ENCODE data around the gene ATG3. TPM values are rescaled to one million over a fixed set of nuclear protein-coding genes. Genes with fewer than 3 reads are reported as not detected.

ATG3 gene
- total and polyA plus RNA-seq, 2 experiments from 2014 or later: 68.1 to 93.9 TPM

- no peaks in the 10 kb centered on the region for H3F3A ChIP-seq (replicated peaks; ENCODE audit: low read depth)
- TF ChIP-seq ETS1 (IDR thresholded peaks at IDR 0.05) (no peak), NANOG (IDR thresholded peaks at IDR 0.05; ENCODE audit: borderline replicate concordance) (no peak), JUNB (IDR thresholded peaks at IDR 0.05; ENCODE audit: unreplicated experiment) (no peak), ZNF331 (CRISPR knock-in tag; IDR thresholded peaks at IDR 0.05; ENCODE audit: low read depth) (no peak), REST (IDR thresholded peaks at IDR 0.05; ENCODE audit: unreplicated experiment) (no peak), POLR2AphosphoS5 (IDR thresholded peaks at IDR 0.05; ENCODE audit: low read depth) (no peak), CREB1 (CRISPR knock-in tag; IDR thresholded peaks at IDR 0.05; ENCODE audit: low read depth) (no peak), EZH2phosphoT487 (IDR thresholded peaks at IDR 0.05; ENCODE audit: unreplicated experiment) (no peak), ZNF462 (CRISPR knock-in tag; IDR thresholded peaks at IDR 0.05) (no peak), ZNF114 (CRISPR knock-in tag; IDR thresholded peaks at IDR 0.05) (no peak), EZH2 (IDR thresholded peaks at IDR 0.05; ENCODE audit: low read depth, unreplicated experiment) (no peak), STAT1 (IDR thresholded peaks at IDR 0.05; ENCODE audit: unreplicated experiment) (no peak), CTCF (conservative IDR thresholded peaks at IDR 0.05; ENCODE audit: low read depth in 2 of 2) (no peak)
- H3K27me3 ChIP-seq (ENCODE audit: insufficient read depth): no peaks in the 10 kb centered on the region
- DNase-seq (ENCODE audit: low spot score) (no peak), ATAC-seq (no peak)
- no peaks in the 10 kb centered on the region for H4K20me1 ChIP-seq (replicated peaks; ENCODE audit: insufficient read depth)
- H3K4me1 ChIP-seq (ENCODE audit: insufficient read depth): no peaks in the 10 kb centered on the region
- H3K4me3 Mint-ChIP-seq: no peak overlapping the region
- H3K9me3 Mint-ChIP-seq: no peaks in the 10 kb centered on the region
- no peaks in the 10 kb centered on the region for H3K79me2 ChIP-seq (replicated peaks; ENCODE audit: insufficient read depth)
- H3K27ac ChIP-seq (ENCODE audit: low read depth): no peak overlapping the region
- no peaks in the 10 kb centered on the region for H3K9me2 ChIP-seq (ENCODE audit: insufficient read depth)
- H3K4me1 Mint-ChIP-seq: no peaks in the 10 kb centered on the region; the same call in 2 of the 3 replicates
- no peaks in the 10 kb centered on the region for H3K36me3 Mint-ChIP-seq (ENCODE audit: low read depth)
- no peak overlapping the region for H3K4me2 ChIP-seq
- H3K4me3 ChIP-seq: no peak overlapping the region
- H3K27ac Mint-ChIP-seq: no peak overlapping the region
- no peaks in the 10 kb centered on the region for H3K36me3 ChIP-seq (ENCODE audit: insufficient read depth)
- H2AFZ ChIP-seq: peak overlapping the region; percentile 39
- H3K27me3 Mint-ChIP-seq (ENCODE audit: insufficient read depth, low read depth, poor library complexity): peaks cover 4% of the 10 kb centered on the region
Observed at GRCh38 chr3:112602217-112602838, 40.6 kb upstream of the ATG3 start.

Data from GM23338 (cell line).